G401.6 (cell line): ENCODE measurements around the gene DNMT3B.
"Not testable (repeated sequence)": the region's sequence is repeated elsewhere in the genome, so short reads cannot be mapped to it uniquely, and the experiment has no call there.

Experiments
- FAIRE-seq: peaks from 2 replicates; lab custom pipeline; 2012; peaks lifted over from hg19 to GRCh38; lab: Jason Lieb, UNC

DNMT3B gene

DNA sequence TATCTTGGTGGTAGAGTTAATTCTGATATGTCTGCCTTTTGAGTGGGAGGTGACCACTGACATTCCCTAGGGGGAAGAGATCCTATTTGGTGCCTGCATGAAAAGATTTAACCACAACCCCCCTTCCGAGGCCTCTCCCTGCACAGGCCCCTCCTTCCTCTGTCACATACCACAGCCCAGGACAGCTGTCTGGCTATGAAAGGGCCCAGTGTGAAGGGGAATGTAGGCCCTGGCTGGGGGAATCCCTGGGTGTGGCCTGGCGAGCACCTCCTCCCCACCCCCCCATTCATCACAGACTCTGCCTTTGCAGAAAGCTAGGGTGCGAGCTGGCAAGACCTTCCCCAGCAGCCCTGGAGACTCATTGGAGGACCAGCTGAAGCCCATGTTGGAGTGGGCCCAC is 30.1 kb downstream of the DNMT3B start:
- FAIRE-seq = no peak

DNA sequence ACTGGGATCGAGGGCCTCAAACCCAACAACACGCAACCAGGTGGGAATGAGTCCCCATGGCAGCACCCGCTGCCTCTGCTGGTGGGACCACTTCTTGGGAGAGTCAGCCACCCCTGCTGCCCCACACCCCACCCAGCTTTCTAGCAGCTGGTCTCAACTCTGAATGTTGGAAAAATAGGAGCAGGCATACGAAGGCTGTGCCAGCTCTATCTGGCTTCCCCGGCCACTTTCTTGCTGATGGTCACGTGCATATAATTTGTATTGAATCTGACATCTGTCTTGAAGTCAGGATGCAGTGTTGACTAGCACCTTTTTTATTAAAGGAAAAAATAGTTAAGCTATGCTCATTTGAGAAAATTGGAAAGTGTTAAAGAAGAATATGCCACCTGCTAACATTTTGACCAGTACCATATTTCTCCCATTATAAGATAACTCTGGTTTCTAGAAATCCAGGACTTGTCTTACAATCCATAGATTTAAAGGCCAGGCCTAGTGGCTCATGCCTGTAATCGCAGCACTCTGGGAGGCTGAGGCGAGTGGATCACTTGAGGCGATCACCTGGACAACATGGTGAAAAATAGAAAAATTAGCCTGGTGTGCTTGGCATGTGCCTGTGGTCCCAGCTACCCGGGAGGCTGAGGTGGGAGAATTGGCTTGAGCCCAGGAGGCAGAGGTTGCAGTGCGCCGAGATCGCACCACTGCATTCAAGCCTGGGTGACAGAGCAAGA is 30.7 kb downstream of the DNMT3B start:
- no peak for FAIRE-seq

DNA sequence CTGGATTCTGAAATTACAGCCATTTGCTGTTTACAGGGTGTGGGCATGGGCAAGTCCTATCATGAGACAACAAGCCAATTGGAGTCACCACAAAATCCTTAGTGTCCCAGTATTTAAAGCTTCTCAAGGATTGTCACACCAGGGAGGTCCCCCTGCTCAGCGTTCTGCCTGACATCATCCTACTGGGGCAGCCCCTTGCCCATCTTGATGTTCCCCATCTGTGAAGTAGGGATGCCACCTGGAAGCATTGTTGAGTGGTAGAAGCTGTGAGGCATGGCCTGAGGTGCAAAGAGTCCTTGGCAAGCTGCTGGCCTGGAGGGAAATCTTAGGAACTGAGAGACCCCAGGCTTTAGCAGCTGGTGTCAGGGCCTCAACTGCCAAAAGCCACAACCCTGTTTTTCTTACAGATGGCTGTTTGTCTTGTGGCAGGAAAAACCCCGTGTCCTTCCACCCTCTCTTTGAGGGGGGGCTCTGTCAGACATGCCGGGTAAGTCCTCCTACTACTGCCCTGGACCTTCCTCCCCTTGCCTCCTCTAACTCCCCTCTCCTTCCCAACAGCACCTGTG is 34.3 kb downstream of the DNMT3B start:
- no peak for FAIRE-seq

DNA sequence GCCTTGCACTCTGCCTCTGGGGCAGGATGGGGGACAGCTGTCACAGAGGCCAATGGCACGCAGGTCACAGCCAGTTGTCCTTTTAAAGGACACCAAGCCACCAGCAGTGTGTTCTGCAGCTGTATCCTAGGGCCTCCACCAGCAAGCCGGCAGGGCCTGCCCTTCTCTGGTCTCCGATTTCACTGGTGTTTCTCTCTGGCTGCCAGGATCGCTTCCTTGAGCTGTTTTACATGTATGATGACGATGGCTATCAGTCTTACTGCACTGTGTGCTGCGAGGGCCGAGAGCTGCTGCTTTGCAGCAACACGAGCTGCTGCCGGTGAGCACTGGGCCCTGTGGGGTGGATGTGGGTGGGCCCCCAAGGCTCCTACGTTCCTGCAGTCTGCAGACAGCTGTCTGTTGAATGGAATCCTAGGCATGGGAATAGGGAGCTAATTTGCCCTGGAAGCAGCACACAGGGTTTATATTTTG is 34.8 kb downstream of the DNMT3B start:
- no peak for FAIRE-seq

DNA sequence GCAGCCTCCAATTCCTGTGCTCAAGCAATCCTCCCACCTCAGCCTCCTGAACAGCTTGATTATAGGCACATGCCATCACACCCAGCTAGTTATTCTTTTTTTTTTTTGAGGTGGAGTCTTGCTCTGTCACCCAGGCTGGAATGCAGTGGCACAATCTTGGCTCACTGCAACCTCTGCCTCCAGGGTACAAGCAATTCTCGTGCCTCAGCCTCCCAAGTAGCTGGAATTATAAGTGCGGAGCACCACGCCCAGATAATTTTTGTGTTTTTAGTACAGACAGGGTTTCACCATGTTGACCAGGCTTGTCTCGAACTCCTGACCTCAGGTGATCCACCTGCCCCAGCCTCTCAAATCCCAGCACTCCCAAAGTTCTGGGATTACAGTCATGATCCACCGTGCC is 35.4 kb downstream of the DNMT3B start:
- not testable (repeated sequence) for FAIRE-seq

DNA sequence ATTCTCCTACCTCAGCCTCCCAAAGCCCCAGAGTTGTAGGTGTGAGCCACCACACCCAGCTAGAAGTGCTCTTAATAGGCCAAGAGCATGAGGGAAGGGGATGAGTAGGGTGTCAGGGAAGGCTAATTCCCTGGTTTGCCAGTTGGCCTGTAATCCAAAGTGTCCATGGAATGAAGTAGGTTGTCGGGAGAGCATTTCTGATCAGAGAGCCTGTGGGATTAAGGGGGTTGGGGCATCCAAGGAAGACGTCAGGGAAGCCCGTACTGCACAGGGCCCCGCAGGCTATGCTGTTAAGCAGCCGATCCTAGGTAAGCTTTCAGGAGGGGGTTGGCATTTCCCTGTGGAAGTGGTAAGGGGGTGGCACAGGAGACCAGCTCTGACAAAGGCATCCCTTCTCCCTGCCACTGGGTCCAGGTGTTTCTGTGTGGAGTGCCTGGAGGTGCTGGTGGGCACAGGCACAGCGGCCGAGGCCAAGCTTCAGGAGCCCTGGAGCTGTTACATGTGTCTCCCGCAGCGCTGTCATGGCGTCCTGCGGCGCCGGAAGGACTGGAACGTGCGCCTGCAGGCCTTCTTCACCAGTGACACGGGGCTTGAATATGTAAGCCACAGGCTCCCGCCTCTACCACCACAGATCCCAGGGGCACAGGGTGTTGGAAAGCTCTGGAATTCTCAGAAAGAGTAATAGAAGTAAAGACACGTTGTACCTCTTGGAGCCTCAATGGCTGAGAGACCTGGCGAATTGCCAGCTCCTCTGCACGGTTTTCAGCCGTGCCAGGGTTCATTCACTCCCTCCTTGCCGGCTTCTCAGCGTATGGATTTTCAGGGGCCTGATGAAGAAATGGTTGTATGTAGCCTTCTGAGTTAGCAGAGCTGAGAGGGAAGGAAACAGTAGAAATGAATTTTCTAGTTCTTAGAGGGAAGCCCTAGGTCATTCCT is 36.1 kb downstream of the DNMT3B start:
- no peak for FAIRE-seq

DNA sequence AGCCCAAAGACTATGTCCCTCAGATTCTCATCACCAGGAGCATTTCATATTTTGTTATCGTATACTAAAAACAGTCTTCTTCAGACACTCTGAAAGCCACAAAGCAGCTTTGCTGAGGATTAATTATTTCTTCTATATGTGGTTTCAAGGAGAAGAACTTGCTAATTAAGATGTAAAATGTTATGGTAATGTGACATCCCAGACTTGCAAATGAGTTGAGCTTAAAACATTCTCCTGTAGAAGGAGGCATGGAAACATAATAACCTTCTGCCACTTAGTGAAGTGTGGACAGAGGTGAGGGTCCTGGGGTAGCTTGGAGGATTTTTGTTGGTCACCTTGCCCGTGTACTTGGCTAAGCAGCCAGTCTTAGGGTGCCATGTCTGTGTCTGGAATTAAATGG is 40.9 kb downstream of the DNMT3B start:
- FAIRE-seq = no peak

DNA sequence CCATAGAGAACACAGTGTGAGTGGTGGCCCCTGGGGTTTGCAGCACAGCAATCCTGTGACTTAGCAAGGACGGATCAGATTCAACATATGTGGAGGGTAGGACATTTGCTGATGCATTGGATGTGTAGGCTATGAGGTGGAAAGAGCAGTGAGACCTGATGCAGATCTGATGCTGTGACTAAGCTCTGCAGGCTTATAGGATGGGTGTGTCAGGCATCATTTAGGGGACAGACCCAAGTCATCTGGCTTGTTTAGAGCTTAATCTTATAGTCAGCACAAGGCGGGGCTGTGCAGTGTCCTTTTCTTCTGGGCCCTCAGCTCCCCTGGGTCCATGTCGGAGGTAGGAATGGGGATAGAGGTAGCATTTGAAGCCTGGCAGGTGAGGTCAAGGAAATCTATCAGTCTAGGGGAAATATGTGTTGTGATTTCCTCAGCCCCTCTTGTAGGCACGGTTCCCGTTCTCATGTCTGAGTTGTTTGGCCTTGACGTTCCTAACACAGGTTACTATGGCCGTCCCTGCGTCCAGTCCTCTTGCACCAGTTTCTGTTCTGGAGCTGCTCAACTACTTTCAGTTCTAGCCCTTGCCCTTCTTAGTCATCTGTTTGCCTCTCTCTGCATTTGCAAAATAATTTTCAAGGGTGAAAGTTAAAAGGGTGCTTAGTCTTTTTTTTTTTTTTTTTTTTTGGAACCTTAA is 42.0 kb downstream of the DNMT3B start:
- FAIRE-seq = no peak

DNA sequence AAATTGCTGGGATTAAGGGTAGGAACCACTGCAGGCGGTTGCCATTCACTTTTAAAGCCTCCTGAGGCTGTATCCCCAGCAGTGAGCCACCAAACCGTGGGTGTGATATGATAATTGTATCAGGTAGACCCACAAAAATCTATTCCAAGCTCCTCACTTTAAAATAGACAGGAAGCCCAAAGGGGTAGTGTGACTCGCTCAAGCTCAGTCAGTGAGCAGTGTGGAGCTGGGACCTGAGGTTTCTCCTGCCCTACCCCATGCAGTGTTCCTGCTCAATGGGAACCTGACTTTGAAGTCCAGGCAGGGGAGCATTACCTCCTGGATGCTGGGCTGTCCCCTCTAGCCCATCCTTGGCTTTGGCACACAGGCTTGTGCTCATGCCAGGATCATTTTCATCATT is 42.6 kb downstream of the DNMT3B start:
- no peak for FAIRE-seq

DNA sequence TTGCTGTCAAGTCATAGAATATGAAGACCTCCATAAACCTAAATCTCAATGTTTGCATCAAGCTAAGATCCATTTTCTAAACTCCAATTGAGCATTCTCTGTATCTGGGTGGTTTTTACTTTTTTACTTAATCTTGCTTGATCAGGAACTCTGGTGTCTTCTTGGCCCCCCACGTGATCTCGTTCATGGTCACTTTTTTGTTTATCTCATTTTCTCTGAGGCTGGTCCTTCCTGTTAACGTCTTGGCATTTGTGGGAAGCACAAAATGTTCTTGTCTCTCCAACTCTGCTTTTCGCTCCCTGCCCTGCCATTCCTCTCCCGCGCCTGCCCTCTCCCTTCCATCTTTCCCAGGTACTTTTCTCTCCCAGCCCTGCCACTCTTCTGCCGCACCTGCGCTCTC is 43.5 kb downstream of the DNMT3B start:
- no peak for FAIRE-seq

DNA sequence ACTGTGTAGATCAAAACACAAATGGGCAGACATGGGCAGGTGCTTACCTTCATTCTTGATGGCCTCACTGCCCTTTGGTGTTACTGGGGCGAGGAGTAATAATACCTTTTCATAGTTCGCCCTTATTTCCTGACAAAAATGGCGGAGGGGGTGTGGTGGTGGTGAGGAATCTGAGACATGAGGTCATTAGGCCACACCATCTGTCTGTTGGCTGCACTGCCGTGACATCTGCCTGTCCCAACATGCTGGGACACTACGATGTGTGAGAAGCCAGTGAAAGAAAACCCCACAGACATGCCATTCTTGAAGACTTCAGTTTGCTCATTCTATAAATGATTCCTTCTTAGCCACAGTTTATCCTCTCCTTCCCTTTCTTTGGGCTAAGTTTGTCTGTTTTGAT is 44.2 kb downstream of the DNMT3B start:
- FAIRE-seq = no peak

DNA sequence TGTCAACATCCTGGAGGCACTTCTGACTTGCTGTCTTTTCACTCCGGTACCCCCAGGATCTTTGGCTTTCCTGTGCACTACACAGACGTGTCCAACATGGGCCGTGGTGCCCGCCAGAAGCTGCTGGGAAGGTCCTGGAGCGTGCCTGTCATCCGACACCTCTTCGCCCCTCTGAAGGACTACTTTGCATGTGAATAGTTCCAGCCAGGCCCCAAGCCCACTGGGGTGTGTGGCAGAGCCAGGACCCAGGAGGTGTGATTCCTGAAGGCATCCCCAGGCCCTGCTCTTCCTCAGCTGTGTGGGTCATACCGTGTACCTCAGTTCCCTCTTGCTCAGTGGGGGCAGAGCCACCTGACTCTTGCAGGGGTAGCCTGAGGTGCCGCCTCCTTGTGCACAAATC is 45.5 kb downstream of the DNMT3B start:
- FAIRE-seq = no peak

DNA sequence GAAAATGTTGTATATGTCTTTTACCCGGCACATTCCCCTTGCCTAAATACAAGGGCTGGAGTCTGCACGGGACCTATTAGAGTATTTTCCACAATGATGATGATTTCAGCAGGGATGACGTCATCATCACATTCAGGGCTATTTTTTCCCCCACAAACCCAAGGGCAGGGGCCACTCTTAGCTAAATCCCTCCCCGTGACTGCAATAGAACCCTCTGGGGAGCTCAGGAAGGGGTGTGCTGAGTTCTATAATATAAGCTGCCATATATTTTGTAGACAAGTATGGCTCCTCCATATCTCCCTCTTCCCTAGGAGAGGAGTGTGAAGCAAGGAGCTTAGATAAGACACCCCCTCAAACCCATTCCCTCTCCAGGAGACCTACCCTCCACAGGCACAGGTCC is 46.3 kb downstream of the DNMT3B start:
- FAIRE-seq = no peak

DNA sequence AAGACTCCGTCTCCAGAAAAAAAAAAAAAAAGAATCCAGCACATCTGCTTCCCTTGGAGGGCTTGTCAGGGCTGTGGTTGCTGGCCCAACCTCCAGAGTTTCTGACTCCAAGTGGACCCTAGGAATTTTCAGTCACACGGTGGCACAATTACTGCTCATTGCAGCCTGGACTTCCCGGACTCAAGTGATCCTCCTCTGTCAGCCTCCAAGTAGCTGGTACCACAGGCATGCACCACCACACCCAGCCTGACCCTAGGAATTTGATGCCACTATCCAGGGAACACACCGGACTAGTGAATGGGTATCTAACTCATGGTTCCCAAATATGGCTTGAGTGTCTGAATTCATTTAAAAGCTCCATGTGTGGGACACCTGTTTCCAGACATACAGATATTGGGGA is 47.7 kb downstream of the DNMT3B start:
- no peak for FAIRE-seq

DNA sequence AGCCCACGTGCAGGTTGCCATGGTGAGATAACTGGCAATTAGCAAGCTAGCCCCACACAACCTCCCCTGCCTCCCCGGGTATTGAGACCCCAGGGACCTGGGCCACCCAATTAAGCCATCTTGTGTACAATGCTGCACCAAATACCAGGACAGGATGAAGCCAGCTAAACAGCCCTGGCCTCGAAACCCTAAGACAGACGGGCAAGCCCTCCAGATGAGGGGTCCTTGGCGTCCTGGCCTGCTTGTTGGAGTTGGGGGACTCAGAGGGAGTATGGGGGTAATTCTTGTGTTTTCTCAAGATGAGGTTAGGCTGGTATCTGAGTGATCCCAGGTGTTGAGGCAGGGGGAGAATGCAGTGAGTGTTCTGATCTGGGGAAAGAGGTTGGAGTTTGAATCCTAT is 48.8 kb downstream of the DNMT3B start:
- no peak for FAIRE-seq

DNA sequence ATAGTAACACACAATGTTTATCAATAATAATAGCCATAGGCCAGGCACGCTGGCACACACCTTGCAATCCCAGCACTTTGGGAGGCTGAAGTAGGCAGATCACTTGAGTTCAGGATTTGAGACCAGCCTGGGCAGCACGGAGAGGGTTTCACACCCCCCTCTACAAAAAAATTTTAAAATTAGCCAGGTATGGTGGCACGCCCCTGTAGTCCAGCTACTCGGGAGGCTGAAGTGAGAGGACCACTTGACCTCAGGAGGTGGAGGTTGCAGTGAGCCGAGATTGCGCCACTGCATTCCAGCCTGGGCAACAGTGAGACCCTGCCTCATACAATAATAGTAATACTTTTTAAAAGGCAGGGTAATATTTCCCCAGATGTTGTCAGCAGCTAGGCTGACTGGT is 49.7 kb downstream of the DNMT3B start:
- no peak for FAIRE-seq

DNA sequence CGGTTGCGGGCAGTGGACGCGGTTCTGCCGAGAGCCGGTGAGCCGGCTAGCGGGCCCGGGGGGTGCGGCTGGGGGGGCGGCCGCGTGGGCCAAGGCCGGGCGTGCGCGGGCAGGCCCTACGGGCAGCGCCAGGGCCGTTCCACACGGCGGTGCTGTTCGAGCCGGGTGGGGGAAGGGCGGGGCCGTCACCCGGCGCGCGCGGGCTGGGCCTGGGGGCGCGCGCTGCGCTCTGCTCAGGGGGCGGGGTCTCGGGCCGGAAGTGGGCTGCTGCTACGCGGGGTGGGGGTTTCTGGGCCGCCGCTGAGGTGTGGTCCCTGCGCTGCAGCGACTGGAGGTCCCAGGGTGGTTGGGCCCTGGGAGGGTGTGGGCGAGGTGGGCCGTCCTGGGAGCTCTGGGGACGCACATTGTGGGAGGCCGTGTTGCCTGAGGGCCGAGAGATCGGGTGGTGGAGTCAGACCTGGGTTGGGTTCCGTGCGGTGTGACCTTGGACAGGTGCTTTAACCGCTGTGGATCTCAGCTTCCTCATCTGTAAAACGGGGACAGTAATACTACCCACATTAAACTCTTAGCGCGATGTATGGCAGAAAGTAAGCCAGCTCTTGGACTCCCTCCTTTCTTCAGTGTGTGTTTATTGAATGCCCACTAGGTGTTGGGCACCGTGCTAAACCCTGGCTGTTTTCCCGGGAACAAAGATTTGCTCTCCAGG is 58.0 kb downstream of the DNMT3B start:
- no peak for FAIRE-seq

DNA sequence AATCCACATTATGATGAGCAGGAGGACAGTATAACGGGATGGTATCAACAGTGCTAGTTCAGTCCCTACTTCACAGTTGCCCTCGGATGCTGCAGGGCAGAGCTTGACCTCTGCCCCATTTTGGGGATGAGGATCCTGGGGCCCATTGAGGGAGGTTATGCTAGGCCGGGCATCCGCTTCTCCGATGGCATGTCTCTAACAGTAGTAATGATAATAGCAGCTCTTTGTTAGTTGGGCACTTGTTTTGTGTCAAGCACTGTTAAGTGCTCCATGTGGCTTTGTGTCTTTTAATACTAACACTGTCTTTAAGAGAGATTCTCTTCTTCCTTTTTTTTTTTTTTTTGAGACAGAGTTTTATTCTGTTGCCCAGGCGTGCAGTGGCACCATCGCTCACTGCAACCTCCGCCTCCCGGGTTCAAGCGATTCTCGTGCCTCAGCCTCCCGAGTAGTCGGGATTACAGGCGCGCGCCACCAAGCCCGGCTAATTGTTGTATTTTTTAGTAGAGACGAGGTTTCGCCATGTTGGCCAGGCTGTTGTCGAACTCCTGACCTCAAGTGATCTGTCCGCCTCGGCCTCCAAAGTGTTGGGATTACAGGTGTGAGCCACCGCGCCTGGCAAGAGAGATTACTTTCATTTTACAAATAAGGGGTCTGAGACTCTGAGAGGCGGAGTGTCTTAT is 58.7 kb downstream of the DNMT3B start:
- FAIRE-seq = no peak

DNA sequence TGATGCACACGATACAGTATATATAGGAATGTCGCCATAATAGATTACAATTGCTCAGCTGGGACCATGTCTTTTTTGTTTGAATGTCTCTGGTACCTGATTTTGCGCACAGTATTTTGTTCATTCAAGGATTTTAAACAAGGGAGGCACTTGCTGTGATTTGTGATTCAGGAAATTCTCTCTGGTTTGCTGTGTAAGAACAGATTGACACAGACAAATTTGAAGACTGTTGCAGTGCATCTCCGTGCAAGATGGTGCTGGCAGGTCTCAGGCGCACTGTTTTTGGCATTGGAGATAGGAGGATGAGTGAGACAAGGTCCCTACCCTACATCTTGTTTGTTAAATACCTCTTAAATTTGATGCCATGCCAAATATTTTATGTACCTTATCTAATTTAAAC is 60.0 kb downstream of the DNMT3B start:
- no peak for FAIRE-seq

DNA sequence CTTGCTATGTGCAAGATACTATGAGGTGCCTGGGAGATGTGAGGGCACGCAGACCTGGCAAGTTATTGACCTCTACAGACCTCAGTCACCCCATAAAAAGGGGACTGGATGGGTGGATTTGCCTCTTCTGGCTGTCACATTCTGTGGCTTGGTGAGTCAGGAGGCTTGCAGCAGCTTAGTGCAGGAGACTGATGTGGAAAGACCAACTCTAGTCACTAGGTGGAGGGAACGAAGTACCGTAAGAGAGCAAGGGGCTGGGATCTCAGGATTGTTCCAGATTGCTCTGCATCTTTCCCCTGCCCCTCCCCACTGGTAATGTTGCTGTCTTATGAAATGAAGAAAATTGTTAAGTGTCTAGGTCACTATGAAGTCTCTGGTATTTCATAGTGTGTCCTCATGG is 60.9 kb downstream of the DNMT3B start:
- no peak for FAIRE-seq
